GM12892 (cell line): Measurements from ENCODE around the gene MAGI2.

Experiments
- DNase-seq: peaks from one replicate; pipeline ENCODE4 v3.0.0; 2011; ENCODE audit not compliant: insufficient read length
- FAIRE-seq: peaks from 2 replicates; lab custom pipeline; 2011; peaks lifted over from hg19 to GRCh38; lab: Jason Lieb, UNC
- POLR2A ChIP-seq: IDR thresholded peaks from 2 replicates; pipeline ENCODE4 v1.6.1; 2011; ENCODE audit warnings: low read depth, low read length, control low read depth
- POLR2AphosphoS5 ChIP-seq: IDR thresholded peaks from 2 replicates; pipeline ENCODE4 v1.6.1; 2011; ENCODE audit warnings: low read depth, low read length, control low read depth
- TAF1 ChIP-seq: IDR thresholded peaks from 2 replicates; pipeline ENCODE4 v1.6.1; 2011; ENCODE audit warnings: low read depth, mild to moderate bottlenecking, control low read depth, low read length, borderline replicate concordance

Gene MAGI2

GRCh38 chr7:78683566-78683965 lies 769.9 kb downstream of the MAGI2 start:
- DNase-seq (no peak), FAIRE-seq (no peak)
- no peak for TF ChIP-seq POLR2A
- no peak for TF ChIP-seq TAF1
- no peak for TF ChIP-seq POLR2AphosphoS5

GRCh38 chr7:78679112-78679876 lies 774.2 kb downstream of the MAGI2 start:
- no peak for FAIRE-seq
- DNase-seq = no peak
- TF ChIP-seq TAF1 = no peak
- no peak for TF ChIP-seq POLR2A
- no peak for TF ChIP-seq POLR2AphosphoS5

GRCh38 chr7:78677391-78677790 lies 776.1 kb downstream of the MAGI2 start:
- DNase-seq (no peak), FAIRE-seq (no peak)

GRCh38 chr7:78675511-78675910 lies 778.0 kb downstream of the MAGI2 start:
- no peak for DNase-seq
- TF ChIP-seq POLR2AphosphoS5 (no peak), POLR2A (no peak), TAF1 (no peak)
- no peak for FAIRE-seq

More at GRCh38 chr7:78677391-78677790, 776.1 kb downstream of the MAGI2 start:
- TF ChIP-seq TAF1 = no peak
- TF ChIP-seq POLR2A = no peak
- TF ChIP-seq POLR2AphosphoS5 = no peak

- no peak for TF ChIP-seq POLR2AphosphoS5
- TF ChIP-seq TAF1 = no peak
- TF ChIP-seq POLR2A = no peak
- DNase-seq = no peak
- no peak for FAIRE-seq
These were observed 780.2 kb downstream of the MAGI2 start for GRCh38 chr7:78673272-78673671.

GRCh38 chr7:78662939-78663338 lies 790.5 kb downstream of the MAGI2 start:
- FAIRE-seq (no peak), DNase-seq (no peak)
- TF ChIP-seq POLR2AphosphoS5 (no peak), POLR2A (no peak), TAF1 (no peak)

- TF ChIP-seq POLR2AphosphoS5 (no peak), POLR2A (no peak), TAF1 (no peak)
- FAIRE-seq = no peak
These were observed 803.5 kb downstream of the MAGI2 start for GRCh38 chr7:78649976-78650375.

GRCh38 chr7:78649236-78649635 lies 804.2 kb downstream of the MAGI2 start:
- DNase-seq = no peak
- FAIRE-seq = no peak
- no peak for TF ChIP-seq POLR2A
- TF ChIP-seq TAF1 = no peak
- no peak for TF ChIP-seq POLR2AphosphoS5

More at GRCh38 chr7:78649976-78650375, 803.5 kb downstream of the MAGI2 start:
- DNase-seq = no peak

GRCh38 chr7:78642751-78643150 lies 810.7 kb downstream of the MAGI2 start:
- DNase-seq (no peak), FAIRE-seq (no peak)
- TF ChIP-seq TAF1 = no peak
- no peak for TF ChIP-seq POLR2A
- no peak for TF ChIP-seq POLR2AphosphoS5

GRCh38 chr7:78638364-78638763 lies 815.1 kb downstream of the MAGI2 start:
- TF ChIP-seq POLR2A (no peak), TAF1 (no peak), POLR2AphosphoS5 (no peak)
- FAIRE-seq = no peak
- DNase-seq = no peak

- no peak for TF ChIP-seq TAF1
- TF ChIP-seq POLR2AphosphoS5 = no peak
- TF ChIP-seq POLR2A = no peak
- DNase-seq (no peak), FAIRE-seq (no peak)
These were observed 816.7 kb downstream of the MAGI2 start for GRCh38 chr7:78636727-78637126.
